ENCODE results near the gene RRP15. TPM values are rescaled to one million over a fixed set of nuclear protein-coding genes. Genes with fewer than 3 reads are reported as not detected.

RRP15 gene
- total and polyA plus RNA-seq, 9 of the 15 experiments (the other 6 are each of a cell fraction or from before 2014, with no cell fraction given), result 9.5 to 58.1 (median 29.3) TPM

DNA sequence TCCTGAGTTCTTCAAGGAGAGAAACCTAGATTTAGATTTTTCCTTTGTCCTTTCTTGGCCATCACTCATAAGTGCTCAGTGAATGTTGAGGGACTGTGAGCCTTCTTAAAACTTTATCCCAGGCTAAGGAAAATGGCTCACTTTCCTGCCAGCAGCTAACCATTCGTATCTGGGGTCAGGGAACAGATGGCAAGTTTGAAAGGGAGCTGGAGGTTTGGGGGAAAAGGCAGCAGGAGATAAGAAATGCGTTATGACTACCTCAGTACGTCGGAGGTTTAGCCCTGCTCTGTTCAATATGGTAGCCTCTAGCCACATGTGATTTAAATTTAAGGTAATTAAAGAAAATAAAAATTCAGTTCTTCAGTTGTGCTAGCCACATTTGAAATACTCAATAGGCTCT, 13.3 kb downstream of the RRP15 start (continued):
- TF ChIP-seq TEAD4 (IDR thresholded peaks at IDR 0.05; ENCODE audit: low read length), result peak; percentile 92
- TF ChIP-seq TEAD4 (CRISPR knock-in tag; IDR thresholded peaks at IDR 0.05; ENCODE audit: borderline replicate concordance), result no peak
- no peak for TF ChIP-seq FIP1L1 (IDR thresholded peaks at IDR 0.05; ENCODE audit: low read depth, low read length, poor library complexity, severe bottlenecking)
- TF ChIP-seq ZNF696 (CRISPR knock-in tag; conservative IDR thresholded peaks at IDR 0.05), result no peak
- TF ChIP-seq, protein P1, sequence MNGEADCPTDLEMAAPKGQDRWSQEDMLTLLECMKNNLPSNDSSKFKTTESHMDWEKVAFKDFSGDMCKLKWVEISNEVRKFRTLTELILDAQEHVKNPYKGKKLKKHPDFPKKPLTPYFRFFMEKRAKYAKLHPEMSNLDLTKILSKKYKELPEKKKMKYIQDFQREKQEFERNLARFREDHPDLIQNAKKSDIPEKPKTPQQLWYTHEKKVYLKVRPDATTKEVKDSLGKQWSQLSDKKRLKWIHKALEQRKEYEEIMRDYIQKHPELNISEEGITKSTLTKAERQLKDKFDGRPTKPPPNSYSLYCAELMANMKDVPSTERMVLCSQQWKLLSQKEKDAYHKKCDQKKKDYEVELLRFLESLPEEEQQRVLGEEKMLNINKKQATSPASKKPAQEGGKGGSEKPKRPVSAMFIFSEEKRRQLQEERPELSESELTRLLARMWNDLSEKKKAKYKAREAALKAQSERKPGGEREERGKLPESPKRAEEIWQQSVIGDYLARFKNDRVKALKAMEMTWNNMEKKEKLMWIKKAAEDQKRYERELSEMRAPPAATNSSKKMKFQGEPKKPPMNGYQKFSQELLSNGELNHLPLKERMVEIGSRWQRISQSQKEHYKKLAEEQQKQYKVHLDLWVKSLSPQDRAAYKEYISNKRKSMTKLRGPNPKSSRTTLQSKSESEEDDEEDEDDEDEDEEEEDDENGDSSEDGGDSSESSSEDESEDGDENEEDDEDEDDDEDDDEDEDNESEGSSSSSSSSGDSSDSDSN (IDR thresholded peaks at IDR 0.05; ENCODE audit: borderline replicate concordance in 1 of 2, low read depth in 2 of 2, low read length in 2 of 2), result 0 out of 4 replicates have a peak, but pooled peaks of 1 of the 2 experiments have one; percentile 27
- TF ChIP-seq SPI1 (IDR thresholded peaks at IDR 0.05; ENCODE audit: borderline replicate concordance, low read depth, low read length), result no peak
- TF ChIP-seq, protein P2, sequence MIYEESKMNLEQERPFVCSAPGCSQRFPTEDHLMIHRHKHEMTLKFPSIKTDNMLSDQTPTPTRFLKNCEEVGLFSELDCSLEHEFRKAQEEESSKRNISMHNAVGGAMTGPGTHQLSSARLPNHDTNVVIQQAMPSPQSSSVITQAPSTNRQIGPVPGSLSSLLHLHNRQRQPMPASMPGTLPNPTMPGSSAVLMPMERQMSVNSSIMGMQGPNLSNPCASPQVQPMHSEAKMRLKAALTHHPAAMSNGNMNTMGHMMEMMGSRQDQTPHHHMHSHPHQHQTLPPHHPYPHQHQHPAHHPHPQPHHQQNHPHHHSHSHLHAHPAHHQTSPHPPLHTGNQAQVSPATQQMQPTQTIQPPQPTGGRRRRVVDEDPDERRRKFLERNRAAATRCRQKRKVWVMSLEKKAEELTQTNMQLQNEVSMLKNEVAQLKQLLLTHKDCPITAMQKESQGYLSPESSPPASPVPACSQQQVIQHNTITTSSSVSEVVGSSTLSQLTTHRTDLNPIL (CRISPR knock-in tag; IDR thresholded peaks at IDR 0.05), result no peak
- TF ChIP-seq MEF2D (tag; conservative IDR thresholded peaks at IDR 0.05; ENCODE audit: low read depth), result no peak
- TF ChIP-seq KDM2B (CRISPR knock-in tag; IDR thresholded peaks at IDR 0.05), result no peak
- TF ChIP-seq TAF9B (IDR thresholded peaks at IDR 0.05; ENCODE audit: partially characterized antibody), result peak; percentile 16
- TF ChIP-seq, protein P3, sequence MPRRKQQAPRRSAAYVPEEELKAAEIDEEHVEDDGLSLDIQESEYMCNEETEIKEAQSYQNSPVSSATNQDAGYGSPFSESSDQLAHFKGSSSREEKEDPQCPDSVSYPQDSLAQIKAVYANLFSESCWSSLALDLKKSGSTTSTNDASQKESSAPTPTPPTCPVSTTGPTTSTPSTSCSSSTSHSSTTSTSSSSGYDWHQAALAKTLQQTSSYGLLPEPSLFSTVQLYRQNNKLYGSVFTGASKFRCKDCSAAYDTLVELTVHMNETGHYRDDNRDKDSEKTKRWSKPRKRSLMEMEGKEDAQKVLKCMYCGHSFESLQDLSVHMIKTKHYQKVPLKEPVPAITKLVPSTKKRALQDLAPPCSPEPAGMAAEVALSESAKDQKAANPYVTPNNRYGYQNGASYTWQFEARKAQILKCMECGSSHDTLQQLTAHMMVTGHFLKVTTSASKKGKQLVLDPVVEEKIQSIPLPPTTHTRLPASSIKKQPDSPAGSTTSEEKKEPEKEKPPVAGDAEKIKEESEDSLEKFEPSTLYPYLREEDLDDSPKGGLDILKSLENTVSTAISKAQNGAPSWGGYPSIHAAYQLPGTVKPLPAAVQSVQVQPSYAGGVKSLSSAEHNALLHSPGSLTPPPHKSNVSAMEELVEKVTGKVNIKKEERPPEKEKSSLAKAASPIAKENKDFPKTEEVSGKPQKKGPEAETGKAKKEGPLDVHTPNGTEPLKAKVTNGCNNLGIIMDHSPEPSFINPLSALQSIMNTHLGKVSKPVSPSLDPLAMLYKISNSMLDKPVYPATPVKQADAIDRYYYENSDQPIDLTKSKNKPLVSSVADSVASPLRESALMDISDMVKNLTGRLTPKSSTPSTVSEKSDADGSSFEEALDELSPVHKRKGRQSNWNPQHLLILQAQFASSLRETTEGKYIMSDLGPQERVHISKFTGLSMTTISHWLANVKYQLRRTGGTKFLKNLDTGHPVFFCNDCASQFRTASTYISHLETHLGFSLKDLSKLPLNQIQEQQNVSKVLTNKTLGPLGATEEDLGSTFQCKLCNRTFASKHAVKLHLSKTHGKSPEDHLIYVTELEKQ (CRISPR knock-in tag; IDR thresholded peaks at IDR 0.05), result no peak
- TF ChIP-seq, protein P4, sequence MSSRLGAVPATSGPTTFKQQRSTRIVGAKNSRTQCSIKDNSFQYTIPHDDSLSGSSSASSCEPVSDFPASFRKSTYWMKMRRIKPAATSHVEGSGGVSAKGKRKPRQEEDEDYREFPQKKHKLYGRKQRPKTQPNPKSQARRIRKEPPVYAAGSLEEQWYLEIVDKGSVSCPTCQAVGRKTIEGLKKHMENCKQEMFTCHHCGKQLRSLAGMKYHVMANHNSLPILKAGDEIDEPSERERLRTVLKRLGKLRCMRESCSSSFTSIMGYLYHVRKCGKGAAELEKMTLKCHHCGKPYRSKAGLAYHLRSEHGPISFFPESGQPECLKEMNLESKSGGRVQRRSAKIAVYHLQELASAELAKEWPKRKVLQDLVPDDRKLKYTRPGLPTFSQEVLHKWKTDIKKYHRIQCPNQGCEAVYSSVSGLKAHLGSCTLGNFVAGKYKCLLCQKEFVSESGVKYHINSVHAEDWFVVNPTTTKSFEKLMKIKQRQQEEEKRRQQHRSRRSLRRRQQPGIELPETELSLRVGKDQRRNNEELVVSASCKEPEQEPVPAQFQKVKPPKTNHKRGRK (tag; IDR thresholded peaks at IDR 0.05), result no peak
- TF ChIP-seq, protein P5, sequence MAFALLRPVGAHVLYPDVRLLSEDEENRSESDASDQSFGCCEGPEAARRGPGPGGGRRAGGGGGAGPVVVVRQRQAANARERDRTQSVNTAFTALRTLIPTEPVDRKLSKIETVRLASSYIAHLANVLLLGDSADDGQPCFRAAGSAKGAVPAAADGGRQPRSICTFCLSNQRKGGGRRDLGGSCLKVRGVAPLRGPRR (CRISPR knock-in tag; IDR thresholded peaks at IDR 0.05), result no peak
- no peak for TF ChIP-seq L3MBTL2 (IDR thresholded peaks at IDR 0.05)
- no peak for TF ChIP-seq RAD21 (CRISPR knock-in tag; conservative IDR thresholded peaks at IDR 0.05 in 1 of 2, IDR thresholded peaks at IDR 0.05 in 1 of 2)
- TF ChIP-seq, protein P6, sequence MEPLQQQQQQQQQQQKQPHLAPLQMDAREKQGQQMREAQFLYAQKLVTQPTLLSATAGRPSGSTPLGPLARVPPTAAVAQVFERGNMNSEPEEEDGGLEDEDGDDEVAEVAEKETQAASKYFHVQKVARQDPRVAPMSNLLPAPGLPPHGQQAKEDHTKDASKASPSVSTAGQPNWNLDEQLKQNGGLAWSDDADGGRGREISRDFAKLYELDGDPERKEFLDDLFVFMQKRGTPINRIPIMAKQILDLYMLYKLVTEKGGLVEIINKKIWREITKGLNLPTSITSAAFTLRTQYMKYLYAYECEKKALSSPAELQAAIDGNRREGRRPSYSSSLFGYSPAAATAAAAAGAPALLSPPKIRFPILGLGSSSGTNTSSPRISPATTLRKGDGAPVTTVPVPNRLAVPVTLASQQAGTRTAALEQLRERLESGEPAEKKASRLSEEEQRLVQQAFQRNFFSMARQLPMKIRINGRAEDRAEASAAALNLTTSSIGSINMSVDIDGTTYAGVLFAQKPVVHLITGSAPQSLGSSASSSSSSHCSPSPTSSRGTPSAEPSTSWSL (CRISPR knock-in tag; IDR thresholded peaks at IDR 0.05; ENCODE audit: borderline replicate concordance), result no peak
- no peak for TF ChIP-seq RBM34 (IDR thresholded peaks at IDR 0.05; ENCODE audit: borderline replicate concordance, insufficient read depth, low read length)

All from K562 (cell line).